CD4-positive, alpha-beta memory T cell (primary cell): ENCODE results near the gene GLRX5. TPM values are rescaled to one million over a fixed set of nuclear protein-coding genes. Genes with fewer than 3 reads are reported as not detected.

Experiments
- CTCF ChIA-PET: fragments of 350-600 bp; sonication (Branson Sonifier 250); formaldehyde crosslinking; loops from one replicate; lab custom pipeline; 2021; ENCODE audit warnings: inconsistent platforms; ENCODE audit not compliant: partially characterized antibody; lab: Charles Lee
- POLR2A ChIA-PET: fragments of 350-600 bp; sonication (Branson Sonifier 250); formaldehyde crosslinking; loops from one replicate; lab custom pipeline; 2021; ENCODE audit not compliant: partially characterized antibody; lab: Charles Lee
- DNase-seq, 5 donors: peaks; one replicate each; pipeline versions ENCODE4 v3.0.0 to v3.0.0-alpha.2; 2020 to 2022; ENCODE audit warnings: mixed read lengths in 1 of 5
- H3K27ac ChIP-seq: one replicate; pipeline ENCODE4 v1.7.0; 2013; ENCODE audit warnings: low read depth, low read length
- H3K27me3 ChIP-seq: 2 replicates; pipeline ENCODE4 v1.7.0; 2013; ENCODE audit warnings: mild to moderate bottlenecking, low read length, moderate library complexity; ENCODE audit not compliant: insufficient read depth
- H3K36me3 ChIP-seq: 2 replicates; pipeline ENCODE4 v1.7.0; 2013; ENCODE audit warnings: mild to moderate bottlenecking, low read length, moderate library complexity; ENCODE audit not compliant: insufficient read depth
- H3K4me1 ChIP-seq: 2 replicates; pipeline ENCODE4 v1.7.0; 2013; ENCODE audit warnings: mild to moderate bottlenecking, low read length, moderate library complexity; ENCODE audit not compliant: insufficient read depth
- H3K4me3 ChIP-seq, 2 donors: one replicate each; pipeline ENCODE4 v1.7.0; 2013; ENCODE audit warnings: low read length in 2 of 2, mild to moderate bottlenecking in 1 of 2
- H3K9me3 ChIP-seq, 2 donors: one replicate each; pipeline ENCODE4 v1.7.0; 2013; ENCODE audit warnings: low read length in 2 of 2, control low read depth in 1 of 2; ENCODE audit not compliant: control insufficient read depth in 1 of 2
- H3K27ac Mint-ChIP-seq, 7 donors: one replicate each; pipeline ENCODE4 v1.8.0; 2020 to 2021; ENCODE audit warnings: mixed read lengths in 7 of 7, mild to moderate bottlenecking in 6 of 7, inconsistent platforms in 3 of 7, moderate library complexity in 3 of 7
- H3K27me3 Mint-ChIP-seq, 2 donors: one replicate each; pipeline ENCODE4 v1.8.0; 2020 to 2021; ENCODE audit warnings: mixed read lengths in 2 of 2
- H3K36me3 Mint-ChIP-seq, 2 donors: one replicate each; pipeline ENCODE4 v1.8.0; 2020 to 2021; ENCODE audit warnings: mixed read lengths in 2 of 2, inconsistent platforms in 1 of 2, mild to moderate bottlenecking in 1 of 2
- H3K4me1 Mint-ChIP-seq, 4 donors: one replicate each; pipeline ENCODE4 v1.8.0; 2020 to 2021; ENCODE audit warnings: mixed read lengths in 4 of 4, mild to moderate bottlenecking in 1 of 4
- H3K4me3 Mint-ChIP-seq, 8 donors: one replicate each; pipeline ENCODE4 v1.8.0; 2020 to 2021; ENCODE audit warnings: mixed read lengths in 8 of 8, mild to moderate bottlenecking in 7 of 8, moderate library complexity in 6 of 8, inconsistent platforms in 3 of 8
- H3K9me3 Mint-ChIP-seq, 8 donors: one replicate each; pipeline ENCODE4 v1.8.0; 2020 to 2021; ENCODE audit warnings: mixed read lengths in 8 of 8, mild to moderate bottlenecking in 5 of 8, inconsistent platforms in 3 of 8, moderate library complexity in 1 of 8
- intact Hi-C: fragments of 100-400 bp; cut with micrococcal nuclease; formaldehyde crosslinking; loops from one replicate; pipeline ENCODE4 v1.15.1; 2023
- polyA plus RNA-seq, 2 donors: library from polyadenylated mRNA; unstranded; fragments of 300-500 nt; fragmentation: Illumina TruSeq; gene quantifications; one replicate each; pipeline ENCODE4 v1.2.3, GENCODE V29; 2021
- total RNA-seq, 2 experiments: library from RNA; stranded (reverse); gene quantifications; one replicate each; pipeline ENCODE4 v1.2.3, GENCODE V29; 2021

Gene GLRX5
- total and polyA plus RNA-seq, 4 experiments from 2014 or later = 17.6 to 74.7 (median 39.5) TPM

GRCh38 chr14:95515596-95516552 lies 19.0 kb upstream of the GLRX5 start:
- Histone ChIP-seq H3K27ac (peak overlapping the region; percentile 83), H3K27me3 (no peaks in the 10 kb centered on the region), H3K36me3 (no peaks in the 10 kb centered on the region), H3K9me3 (no peaks in the 10 kb centered on the region), H3K4me1 (peaks cover 74% of the 10 kb centered on the region), H3K4me3 (peak overlapping the region; percentile 81 to 98)
- Mint-ChIP-seq H3K4me3 (peak overlapping the region; percentile 91 to 96 (median 95)), H3K4me1 (peaks cover 55 to 84% (median 71%) of the 10 kb centered on the region in 4 donors), H3K36me3 (peaks cover 0 to 11% of the 10 kb centered on the region in 2 donors), H3K9me3 (no peaks in the 10 kb centered on the region), H3K27me3 (no peaks in the 10 kb centered on the region), H3K27ac (peak overlapping the region; percentile 95 to 97 (median 96))
- ChIA-PET POLR2A (interaction anchor here (0.9 to 4.4 kb wide), 14 partner anchors 9 to 74 kb away, joined by 3 to 70 read pairs (median 8); partner anchors contain the start of gene GLRX5), CTCF (interaction anchor here (0.8 to 6.7 kb wide), 13 partner anchors 9 to 72 kb away, joined by 3 to 77 read pairs (median 5); partner anchors contain the start of gene GLRX5)
- DNase-seq = peak; percentile 80 to 93 (median 83)
- intact Hi-C loops = loop anchor here (1.0 to 5.0 kb wide), 3 partner anchors 18 to 359 kb away; partner anchors contain the start of gene DICER1

- H3K36me3 ChIP-seq = no peaks in the 10 kb centered on the region
- Mint-ChIP-seq H3K4me1 (peaks cover 52 to 80% (median 68%) of the 10 kb centered on the region in 4 donors), H3K27ac (peak within 1 kb of the TSS; percentile 95 to 98 (median 96)), H3K27me3 (no peaks in the 10 kb centered on the region), H3K4me3 (peak within 1 kb of the TSS; percentile 91 to 96 (median 95)), H3K36me3 (peaks cover 0 to 7% of the 10 kb centered on the region in 2 donors), H3K9me3 (no peaks in the 10 kb centered on the region)
- H3K9me3 ChIP-seq = no peaks in the 10 kb centered on the region
- intact Hi-C loops = loop anchor here (1.0 to 5.0 kb wide), 3 partner anchors 18 to 359 kb away; partner anchors contain the start of gene DICER1
- CTCF ChIA-PET = interaction anchor here (0.8 to 6.7 kb wide), 9 partner anchors 9 to 73 kb away, joined by 3 to 77 read pairs (median 5); partner anchors contain the start of gene GLRX5
- POLR2A ChIA-PET = interaction anchor here (1.6 to 4.4 kb wide), 12 partner anchors 9 to 75 kb away, joined by 5 to 70 read pairs (median 11); partner anchors contain the start of gene GLRX5
- H3K27me3 ChIP-seq = no peaks in the 10 kb centered on the region
- H3K4me1 ChIP-seq = peaks cover 79% of the 10 kb centered on the region
- peak within 1 kb of the TSS; percentile 83 for H3K27ac ChIP-seq
- peak within 1 kb of the TSS; percentile 81 to 98 for H3K4me3 ChIP-seq
- peak; percentile 51 to 63 (median 59) for DNase-seq
Observed at GRCh38 chr14:95516554-95517181, 18.2 kb upstream of the GLRX5 start, which contains the start of gene SYNE3. TSS of gene SYNE3 (minus strand) at chr14:95516650. CDS start at chr14:95475821, 40,829 bp downstream.

- Histone ChIP-seq H3K27ac (peak overlapping the region; percentile 83), H3K36me3 (no peaks in the 10 kb centered on the region), H3K4me1 (peaks cover 90% of the 10 kb centered on the region), H3K9me3 (no peaks in the 10 kb centered on the region), H3K27me3 (no peaks in the 10 kb centered on the region), H3K4me3 (no peak overlapping the region)
- intact Hi-C loops = loop anchor here (1.0 to 5.0 kb wide), 2 partner anchors 9 to 361 kb away; partner anchors contain the start of gene DICER1
- H3K36me3 Mint-ChIP-seq = peaks cover 0 to 4% of the 10 kb centered on the region in 2 donors
- ChIA-PET POLR2A (interaction anchor here (0.7 to 12.2 kb wide), 11 partner anchors 9 to 76 kb away, joined by 3 to 185 read pairs (median 4); partner anchors contain the start of gene GLRX5), CTCF (interaction anchor here (0.6 to 25.2 kb wide), 7 partner anchors 9 to 65 kb away, joined by 3 to 845 read pairs (median 4); partner anchors contain the start of gene GLRX5)
- no peak for DNase-seq
- H3K4me3 Mint-ChIP-seq = peak overlapping the region; percentile 80 to 86 (median 83)
- H3K27ac Mint-ChIP-seq = peak overlapping the region; percentile 90 to 98 (median 94)
- H3K27me3 Mint-ChIP-seq = no peaks in the 10 kb centered on the region
- H3K4me1 Mint-ChIP-seq = peaks cover 57 to 86% (median 74%) of the 10 kb centered on the region in 4 donors
- H3K9me3 Mint-ChIP-seq = no peaks in the 10 kb centered on the region
Observed at GRCh38 chr14:95518045-95518751, 16.7 kb upstream of the GLRX5 start.

- peak overlapping the region in 1 of 2 donors; percentile 3 for H3K4me3 ChIP-seq
- H3K4me1 ChIP-seq = peaks cover 91% of the 10 kb centered on the region
- H3K27me3 ChIP-seq = no peaks in the 10 kb centered on the region
- Mint-ChIP-seq H3K27me3 (no peaks in the 10 kb centered on the region), H3K4me3 (peak overlapping the region; percentile 67 to 86 (median 84)), H3K36me3 (peaks cover 0 to 4% of the 10 kb centered on the region in 2 donors), H3K4me1 (peaks cover 66 to 86% (median 77%) of the 10 kb centered on the region in 4 donors), H3K9me3 (no peaks in the 10 kb centered on the region), H3K27ac (peak overlapping the region; percentile 90 to 98 (median 96))
- ChIA-PET POLR2A (interaction anchor here (0.7 to 12.2 kb wide), 12 partner anchors 8 to 362 kb away, joined by 3 to 185 read pairs (median 4); partner anchors contain the start of genes DICER1 and GLRX5), CTCF (interaction anchor here (1.6 to 25.2 kb wide), 3 partner anchors 7 to 66 kb away, joined by 4 to 845 read pairs (median 32); no protein-coding TSS in a partner anchor)
- no peaks in the 10 kb centered on the region for H3K36me3 ChIP-seq
- H3K27ac ChIP-seq = peak overlapping the region; percentile 83
- intact Hi-C loops = loop anchor here (5.0 kb wide), 1 partner anchor 362 kb away; the partner anchor contains the start of gene DICER1
- no peaks in the 10 kb centered on the region for H3K9me3 ChIP-seq
- DNase-seq = peak; percentile 58 to 91 (median 63)
Observed at GRCh38 chr14:95519699-95520098, 15.2 kb upstream of the GLRX5 start.

- no peak for DNase-seq
- H3K27me3 Mint-ChIP-seq = no peaks in the 10 kb centered on the region
- Histone ChIP-seq H3K36me3 (no peaks in the 10 kb centered on the region), H3K4me3 (peak overlapping the region in 1 of 2 donors; percentile 3), H3K27ac (peak overlapping the region; percentile 83), H3K9me3 (no peaks in the 10 kb centered on the region), H3K4me1 (peaks cover 91% of the 10 kb centered on the region), H3K27me3 (no peaks in the 10 kb centered on the region)
- intact Hi-C loops = no loop called here
- H3K4me1 Mint-ChIP-seq = peaks cover 68 to 86% (median 78%) of the 10 kb centered on the region in 4 donors
- peak overlapping the region; percentile 90 to 98 (median 96) for H3K27ac Mint-ChIP-seq
- ChIA-PET CTCF (interaction anchor here (25.2 kb wide), 1 partner anchor 67 kb away, joined by 845 read pairs; no protein-coding TSS in a partner anchor), POLR2A (interaction anchor here (0.7 to 12.2 kb wide), 11 partner anchors 9 to 363 kb away, joined by 3 to 185 read pairs (median 4); partner anchors contain the start of genes DICER1 and GLRX5)
- H3K4me3 Mint-ChIP-seq = peak overlapping the region in 7 of 8 donors; percentile 70 to 86 (median 84)
- peaks cover 0 to 4% of the 10 kb centered on the region in 2 donors for H3K36me3 Mint-ChIP-seq
- H3K9me3 Mint-ChIP-seq = no peaks in the 10 kb centered on the region
Observed at GRCh38 chr14:95520346-95520745, 14.5 kb upstream of the GLRX5 start.
